SK-N-SH (cell line): ENCODE data around the gene P2RY11.

Experiments used
- EP300 ChIP-seq, 2 experiments: IDR thresholded peaks; 2 replicates each; pipeline versions ENCODE4 v1.4.0 to v1.6.1; 2012; ENCODE audit warnings: borderline replicate concordance in 1 of 2, low read depth in 1 of 2, low read length in 1 of 2
- FOXM1 ChIP-seq: IDR thresholded peaks from 2 replicates; pipeline ENCODE4 v1.4.0; 2012; ENCODE audit warnings: low read depth, mild to moderate bottlenecking
- GATA2 ChIP-seq: sonication (generic); formaldehyde crosslinking; IDR thresholded peaks from 2 replicates; pipeline ENCODE4 v1.5.0; 2020; ENCODE audit warnings: mild to moderate bottlenecking, missing genetic modification reagents
- JUND ChIP-seq: IDR thresholded peaks from 2 replicates; pipeline ENCODE4 v1.4.0; 2012
- POLR2AphosphoS5 ChIP-seq: IDR thresholded peaks from 2 replicates; pipeline ENCODE4 v1.6.1; 2012; ENCODE audit warnings: low read depth, low read length
- RAD21 ChIP-seq: IDR thresholded peaks from 2 replicates; pipeline ENCODE4 v1.6.1; 2012; ENCODE audit warnings: mild to moderate bottlenecking, low read length
- TF ChIP-seq, protein P1 (sequence below): fragments of 200-600 bp; sonication (generic); IDR thresholded peaks from 2 replicates; pipeline ENCODE4 v1.6.1; 2017; ENCODE audit warnings: antibody characterized with exemption, mild to moderate bottlenecking, moderate library complexity
- TF ChIP-seq, protein P2 (sequence below): IDR thresholded peaks from 2 replicates; pipeline ENCODE4 v1.4.0; 2012; ENCODE audit warnings: low read depth, borderline replicate concordance
- TF ChIP-seq, protein P3 (sequence below): IDR thresholded peaks from 2 replicates; pipeline ENCODE4 v1.6.1; 2012; ENCODE audit warnings: mild to moderate bottlenecking, low read depth, low read length, moderate library complexity

DNA sequence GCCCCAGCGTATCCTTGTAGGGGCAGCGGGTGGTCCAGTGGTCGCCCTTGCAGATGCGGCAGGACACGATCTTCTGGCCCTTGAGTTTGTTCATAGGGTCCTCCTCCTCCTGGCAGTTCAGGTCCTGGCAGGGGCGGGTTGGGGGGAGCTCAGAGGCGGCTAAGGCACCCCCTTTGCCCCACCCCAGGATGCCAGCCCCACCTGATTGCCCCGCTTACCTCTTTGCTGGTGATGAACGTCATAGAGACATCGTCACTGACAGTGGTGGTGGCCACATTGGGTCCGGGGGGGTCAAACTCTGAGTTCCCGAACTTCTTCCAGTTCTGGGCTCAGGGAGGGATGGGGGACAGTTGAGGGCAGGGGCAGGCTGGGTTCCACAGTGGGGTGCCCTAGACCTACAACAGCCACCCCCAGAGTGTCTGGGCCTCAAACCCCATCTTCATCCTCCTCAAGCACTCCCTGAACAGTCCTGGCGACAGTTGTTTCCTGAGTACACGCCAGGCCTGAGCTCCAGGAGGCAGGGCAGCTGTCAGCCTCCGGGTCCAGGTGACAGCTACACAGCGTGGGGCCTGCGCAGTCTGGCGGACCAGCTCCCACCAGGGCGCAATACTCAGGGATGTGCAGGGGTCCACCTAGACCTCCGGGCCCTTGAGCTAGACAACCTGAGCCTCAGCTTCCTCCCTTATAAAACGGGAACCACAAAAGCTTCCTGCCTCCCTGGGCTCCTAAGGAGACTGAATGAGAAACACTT lies 5.5 kb downstream of the P2RY11 start:
- TF ChIP-seq FOXM1 (no peak), JUND (no peak), POLR2AphosphoS5 (no peak), EP300 (IDR thresholded peaks at IDR 0.05; ENCODE audit: borderline replicate concordance in 1 of 2, low read depth in 1 of 2, low read length in 1 of 2) (no peak), GATA2 (CRISPR knock-in tag) (no peak), RAD21 (no peak)
- TF ChIP-seq, protein P1, sequence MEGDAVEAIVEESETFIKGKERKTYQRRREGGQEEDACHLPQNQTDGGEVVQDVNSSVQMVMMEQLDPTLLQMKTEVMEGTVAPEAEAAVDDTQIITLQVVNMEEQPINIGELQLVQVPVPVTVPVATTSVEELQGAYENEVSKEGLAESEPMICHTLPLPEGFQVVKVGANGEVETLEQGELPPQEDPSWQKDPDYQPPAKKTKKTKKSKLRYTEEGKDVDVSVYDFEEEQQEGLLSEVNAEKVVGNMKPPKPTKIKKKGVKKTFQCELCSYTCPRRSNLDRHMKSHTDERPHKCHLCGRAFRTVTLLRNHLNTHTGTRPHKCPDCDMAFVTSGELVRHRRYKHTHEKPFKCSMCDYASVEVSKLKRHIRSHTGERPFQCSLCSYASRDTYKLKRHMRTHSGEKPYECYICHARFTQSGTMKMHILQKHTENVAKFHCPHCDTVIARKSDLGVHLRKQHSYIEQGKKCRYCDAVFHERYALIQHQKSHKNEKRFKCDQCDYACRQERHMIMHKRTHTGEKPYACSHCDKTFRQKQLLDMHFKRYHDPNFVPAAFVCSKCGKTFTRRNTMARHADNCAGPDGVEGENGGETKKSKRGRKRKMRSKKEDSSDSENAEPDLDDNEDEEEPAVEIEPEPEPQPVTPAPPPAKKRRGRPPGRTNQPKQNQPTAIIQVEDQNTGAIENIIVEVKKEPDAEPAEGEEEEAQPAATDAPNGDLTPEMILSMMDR, result no peak
- TF ChIP-seq, protein P2, sequence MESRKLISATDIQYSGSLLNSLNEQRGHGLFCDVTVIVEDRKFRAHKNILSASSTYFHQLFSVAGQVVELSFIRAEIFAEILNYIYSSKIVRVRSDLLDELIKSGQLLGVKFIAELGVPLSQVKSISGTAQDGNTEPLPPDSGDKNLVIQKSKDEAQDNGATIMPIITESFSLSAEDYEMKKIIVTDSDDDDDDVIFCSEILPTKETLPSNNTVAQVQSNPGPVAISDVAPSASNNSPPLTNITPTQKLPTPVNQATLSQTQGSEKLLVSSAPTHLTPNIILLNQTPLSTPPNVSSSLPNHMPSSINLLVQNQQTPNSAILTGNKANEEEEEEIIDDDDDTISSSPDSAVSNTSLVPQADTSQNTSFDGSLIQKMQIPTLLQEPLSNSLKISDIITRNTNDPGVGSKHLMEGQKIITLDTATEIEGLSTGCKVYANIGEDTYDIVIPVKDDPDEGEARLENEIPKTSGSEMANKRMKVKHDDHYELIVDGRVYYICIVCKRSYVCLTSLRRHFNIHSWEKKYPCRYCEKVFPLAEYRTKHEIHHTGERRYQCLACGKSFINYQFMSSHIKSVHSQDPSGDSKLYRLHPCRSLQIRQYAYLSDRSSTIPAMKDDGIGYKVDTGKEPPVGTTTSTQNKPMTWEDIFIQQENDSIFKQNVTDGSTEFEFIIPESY, result no peak
- TF ChIP-seq, protein P3, sequence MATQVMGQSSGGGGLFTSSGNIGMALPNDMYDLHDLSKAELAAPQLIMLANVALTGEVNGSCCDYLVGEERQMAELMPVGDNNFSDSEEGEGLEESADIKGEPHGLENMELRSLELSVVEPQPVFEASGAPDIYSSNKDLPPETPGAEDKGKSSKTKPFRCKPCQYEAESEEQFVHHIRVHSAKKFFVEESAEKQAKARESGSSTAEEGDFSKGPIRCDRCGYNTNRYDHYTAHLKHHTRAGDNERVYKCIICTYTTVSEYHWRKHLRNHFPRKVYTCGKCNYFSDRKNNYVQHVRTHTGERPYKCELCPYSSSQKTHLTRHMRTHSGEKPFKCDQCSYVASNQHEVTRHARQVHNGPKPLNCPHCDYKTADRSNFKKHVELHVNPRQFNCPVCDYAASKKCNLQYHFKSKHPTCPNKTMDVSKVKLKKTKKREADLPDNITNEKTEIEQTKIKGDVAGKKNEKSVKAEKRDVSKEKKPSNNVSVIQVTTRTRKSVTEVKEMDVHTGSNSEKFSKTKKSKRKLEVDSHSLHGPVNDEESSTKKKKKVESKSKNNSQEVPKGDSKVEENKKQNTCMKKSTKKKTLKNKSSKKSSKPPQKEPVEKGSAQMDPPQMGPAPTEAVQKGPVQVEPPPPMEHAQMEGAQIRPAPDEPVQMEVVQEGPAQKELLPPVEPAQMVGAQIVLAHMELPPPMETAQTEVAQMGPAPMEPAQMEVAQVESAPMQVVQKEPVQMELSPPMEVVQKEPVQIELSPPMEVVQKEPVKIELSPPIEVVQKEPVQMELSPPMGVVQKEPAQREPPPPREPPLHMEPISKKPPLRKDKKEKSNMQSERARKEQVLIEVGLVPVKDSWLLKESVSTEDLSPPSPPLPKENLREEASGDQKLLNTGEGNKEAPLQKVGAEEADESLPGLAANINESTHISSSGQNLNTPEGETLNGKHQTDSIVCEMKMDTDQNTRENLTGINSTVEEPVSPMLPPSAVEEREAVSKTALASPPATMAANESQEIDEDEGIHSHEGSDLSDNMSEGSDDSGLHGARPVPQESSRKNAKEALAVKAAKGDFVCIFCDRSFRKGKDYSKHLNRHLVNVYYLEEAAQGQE, result no peak
